C4-2B (cell line): ENCODE data around the gene KPTN.
"Not testable (repeated sequence)": the region's sequence is repeated elsewhere in the genome, so short reads cannot be mapped to it uniquely, and the experiment has no call there.

Source experiments
- H3K27ac ChIP-seq: fragments of 450-650 bp; 2 replicates; pipeline ENCODE4 v1.5.1; 2017
- ZFX ChIP-seq: fragments of 450-650 bp; IDR thresholded peaks from 2 replicates; pipeline ENCODE4 v1.6.1; 2017
- TF ChIP-seq, protein P1 (sequence below): fragments of 450-650 bp; conservative IDR thresholded peaks from 2 replicates; pipeline ENCODE4 v1.5.1; 2017; ENCODE audit warnings: mild to moderate bottlenecking

KPTN gene

DNA sequence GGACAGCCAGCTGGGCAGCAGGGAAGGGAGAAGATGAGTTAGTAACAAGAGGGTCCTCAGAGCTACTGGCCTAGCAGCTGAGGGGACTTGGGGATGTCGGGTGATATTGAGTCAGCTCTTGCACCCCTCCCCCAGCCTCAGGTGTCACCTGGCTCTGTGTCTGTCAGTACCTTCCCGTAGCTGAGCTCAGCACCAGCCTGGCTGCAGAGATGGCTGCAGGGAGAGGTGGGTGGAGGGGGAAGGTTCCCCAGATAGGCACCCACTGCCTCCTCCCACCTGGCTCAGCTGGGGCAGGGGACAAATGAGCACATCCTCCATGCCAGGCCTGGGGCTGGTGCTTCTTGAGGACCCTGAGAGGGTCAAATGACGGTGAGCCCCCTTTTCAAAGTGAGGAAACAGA lies 6.8 kb upstream of the KPTN start:
- no peak overlapping the region for H3K27ac ChIP-seq

DNA sequence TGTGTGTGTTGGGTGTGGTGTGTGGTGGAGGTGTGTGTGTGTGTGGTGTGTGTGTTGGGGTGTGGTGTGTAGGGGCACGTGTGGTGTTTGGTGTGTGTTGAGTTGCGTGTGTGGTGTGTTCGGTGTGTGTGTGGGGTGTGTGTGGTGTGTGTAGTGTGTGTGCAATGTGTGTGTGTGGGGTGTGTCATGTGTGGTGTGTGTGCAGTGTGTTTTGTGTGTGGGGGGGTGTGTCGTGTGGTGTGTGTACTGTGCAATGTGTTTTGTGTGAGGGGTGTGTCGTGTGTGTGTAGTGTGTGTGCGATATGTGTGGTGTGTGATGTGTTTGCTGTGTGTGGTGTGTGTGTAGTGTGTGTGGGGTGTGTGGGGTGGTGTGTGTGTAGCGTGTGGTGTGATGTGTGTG lies 6.0 kb upstream of the KPTN start:
- no peak overlapping the region for H3K27ac ChIP-seq
- TF ChIP-seq, protein P1, sequence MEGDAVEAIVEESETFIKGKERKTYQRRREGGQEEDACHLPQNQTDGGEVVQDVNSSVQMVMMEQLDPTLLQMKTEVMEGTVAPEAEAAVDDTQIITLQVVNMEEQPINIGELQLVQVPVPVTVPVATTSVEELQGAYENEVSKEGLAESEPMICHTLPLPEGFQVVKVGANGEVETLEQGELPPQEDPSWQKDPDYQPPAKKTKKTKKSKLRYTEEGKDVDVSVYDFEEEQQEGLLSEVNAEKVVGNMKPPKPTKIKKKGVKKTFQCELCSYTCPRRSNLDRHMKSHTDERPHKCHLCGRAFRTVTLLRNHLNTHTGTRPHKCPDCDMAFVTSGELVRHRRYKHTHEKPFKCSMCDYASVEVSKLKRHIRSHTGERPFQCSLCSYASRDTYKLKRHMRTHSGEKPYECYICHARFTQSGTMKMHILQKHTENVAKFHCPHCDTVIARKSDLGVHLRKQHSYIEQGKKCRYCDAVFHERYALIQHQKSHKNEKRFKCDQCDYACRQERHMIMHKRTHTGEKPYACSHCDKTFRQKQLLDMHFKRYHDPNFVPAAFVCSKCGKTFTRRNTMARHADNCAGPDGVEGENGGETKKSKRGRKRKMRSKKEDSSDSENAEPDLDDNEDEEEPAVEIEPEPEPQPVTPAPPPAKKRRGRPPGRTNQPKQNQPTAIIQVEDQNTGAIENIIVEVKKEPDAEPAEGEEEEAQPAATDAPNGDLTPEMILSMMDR: no peak

More for the DNA sequence above, 6.8 kb upstream of the KPTN start:
- no peak for TF ChIP-seq ZFX
- TF ChIP-seq, protein P1: no peak

DNA sequence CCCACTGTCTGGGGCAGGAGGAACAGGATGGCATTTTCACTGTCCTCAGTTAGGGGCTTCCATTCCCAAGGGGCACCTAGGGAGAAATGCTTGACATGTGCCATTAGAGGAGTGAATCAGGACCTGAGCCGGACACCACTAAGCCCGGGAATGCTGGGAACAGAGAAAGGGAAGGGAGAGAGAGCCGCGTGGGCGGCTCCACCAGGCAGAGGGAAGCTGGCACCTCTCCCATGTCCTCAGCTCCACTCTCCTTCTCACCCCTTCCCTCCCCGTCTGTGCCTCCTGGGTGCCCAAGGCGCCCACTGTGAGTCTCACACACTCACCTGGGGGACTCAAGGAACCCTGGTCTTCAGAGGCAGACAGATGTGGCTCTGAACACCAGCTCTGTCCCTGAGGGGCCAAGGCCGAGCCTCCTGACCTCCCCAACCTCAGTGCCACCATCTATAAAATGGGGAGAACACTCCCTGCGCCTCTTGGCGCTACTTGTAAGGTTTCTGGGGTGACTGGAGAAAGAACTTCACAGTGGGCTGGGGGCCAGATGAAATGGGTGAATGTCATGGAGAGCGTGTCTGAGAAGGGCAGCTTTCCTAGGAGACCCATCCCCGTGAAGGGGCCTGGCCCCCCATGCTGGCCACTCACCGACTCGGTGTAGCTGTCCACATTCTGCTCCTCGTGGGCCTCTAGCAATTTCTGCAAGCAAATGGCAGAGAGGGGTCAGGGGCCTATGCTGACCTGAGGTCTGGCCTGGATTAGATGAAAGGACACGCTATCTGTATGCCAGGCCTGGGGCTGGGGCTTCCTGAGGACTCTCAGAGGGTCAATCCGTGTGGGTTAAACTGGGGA lies 5.3 kb upstream of the KPTN start:
- no peak overlapping the region for H3K27ac ChIP-seq
- TF ChIP-seq, protein P1: no peak
- no peak for TF ChIP-seq ZFX

DNA sequence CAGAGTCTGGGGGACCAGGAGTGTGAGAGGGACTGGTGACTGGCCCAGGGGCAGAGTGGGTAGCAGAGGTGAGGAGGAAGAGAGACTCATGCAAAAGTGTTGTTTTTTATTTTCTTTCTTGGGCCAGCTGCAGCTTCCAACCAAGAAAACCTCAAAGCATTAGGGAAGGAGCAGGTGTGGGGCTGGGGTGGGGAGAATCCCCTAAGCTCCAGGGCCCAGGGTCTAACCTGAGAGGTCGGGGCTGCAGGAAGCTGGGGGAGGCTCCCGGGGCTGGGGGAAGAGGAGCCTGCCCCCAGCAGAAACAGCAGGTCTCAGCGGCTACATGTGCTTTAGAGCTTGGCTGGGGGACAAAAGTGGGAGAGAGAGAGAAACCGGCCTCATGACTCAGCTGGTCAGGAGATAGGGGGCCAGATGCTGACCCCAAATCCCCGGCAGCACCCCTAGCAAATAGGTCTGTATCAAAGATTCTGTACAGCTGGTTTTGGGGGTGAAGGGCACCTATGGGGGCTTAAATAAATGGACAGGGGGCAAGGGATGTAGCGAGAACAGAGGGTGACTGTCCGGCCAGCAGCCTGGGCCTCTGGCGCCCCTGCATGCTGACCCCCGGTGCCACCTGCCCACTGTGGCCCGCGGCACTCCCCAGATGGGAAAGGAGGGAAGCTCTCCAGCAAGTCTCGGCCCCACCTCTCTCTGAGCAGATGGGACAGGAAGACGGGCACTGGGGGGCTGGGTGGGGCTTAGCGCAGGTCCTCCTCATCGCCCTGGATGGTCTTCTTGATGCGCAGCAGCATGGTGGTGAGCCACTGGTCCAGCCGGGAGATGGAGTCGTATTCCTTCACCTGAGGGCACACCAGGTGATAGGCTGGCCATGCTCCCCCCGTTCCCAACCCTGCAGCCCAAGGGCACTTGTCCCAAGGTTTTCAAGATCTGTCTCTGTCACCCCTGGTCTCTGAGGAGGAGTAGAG lies 3.8 kb upstream of the KPTN start:
- no peak overlapping the region for H3K27ac ChIP-seq
- TF ChIP-seq, protein P1: no peak
- no peak for TF ChIP-seq ZFX

DNA sequence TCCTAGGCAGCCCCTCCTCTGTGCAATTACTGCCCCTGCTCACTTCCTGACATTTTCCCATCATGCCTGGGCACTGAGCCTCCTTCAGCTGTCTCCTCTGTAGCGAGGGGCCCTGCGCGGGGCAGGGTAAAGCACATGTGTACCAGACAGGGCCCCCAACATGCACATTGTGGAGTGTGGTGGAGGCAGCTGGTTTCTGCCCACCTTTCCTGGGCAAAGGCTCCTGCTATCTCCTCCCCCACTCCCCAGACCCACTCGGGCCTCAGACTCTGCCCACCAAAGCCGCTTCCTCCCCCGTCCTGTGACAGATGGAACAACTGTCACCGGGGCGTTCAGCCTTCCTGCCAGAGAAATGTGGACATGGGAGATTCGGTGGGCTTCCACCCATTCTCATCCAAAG lies 2.9 kb upstream of the KPTN start:
- TF ChIP-seq ZFX: no peak
- TF ChIP-seq, protein P1: no peak
- H3K27ac ChIP-seq: no peak overlapping the region

DNA sequence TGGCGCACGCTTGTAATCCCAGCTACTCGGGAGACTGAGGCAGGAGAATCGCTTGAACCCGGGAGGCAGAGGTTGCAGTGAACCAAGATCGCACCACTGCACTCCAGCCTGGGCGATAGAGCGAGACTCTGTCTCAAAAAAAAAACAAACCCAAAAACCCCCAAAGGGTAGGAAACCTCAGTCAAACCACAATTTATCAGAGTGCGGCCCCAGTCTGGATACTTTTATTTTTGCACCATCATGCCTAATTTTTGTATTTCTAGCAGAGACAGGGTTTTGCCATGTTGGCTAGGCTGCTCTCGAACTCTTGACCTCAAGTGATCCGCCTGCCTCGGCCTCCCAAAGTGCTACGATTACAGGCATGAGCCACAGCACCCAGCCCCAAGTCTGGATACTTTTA lies 2.2 kb upstream of the KPTN start:
- not testable (repeated sequence) for H3K27ac ChIP-seq

DNA sequence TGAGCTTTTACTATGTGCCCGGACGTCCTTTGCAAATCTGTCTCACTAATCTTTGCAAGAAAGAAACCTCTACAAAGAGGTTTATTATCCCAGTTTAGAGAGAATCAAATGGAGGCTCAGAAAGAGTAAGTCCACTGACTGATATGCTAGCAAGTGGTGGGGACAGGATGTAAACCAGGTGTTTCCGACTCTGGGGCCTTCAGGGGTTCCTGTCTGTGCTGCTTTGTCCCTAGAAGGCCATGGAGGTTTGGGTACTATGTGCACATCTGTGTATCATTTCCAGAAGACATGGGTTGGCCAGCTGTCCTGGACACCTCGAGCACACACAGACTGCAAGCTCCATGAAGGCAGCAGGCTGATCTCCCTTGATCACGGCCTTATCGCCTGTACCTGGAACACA lies 1.2 kb upstream of the KPTN start:
- TF ChIP-seq, protein P1: no peak
- no peak for TF ChIP-seq ZFX
- H3K27ac ChIP-seq: no peak overlapping the region
